ENCODE data around the gene NEDD8.
"Not testable (repeated sequence)": the region's sequence is repeated elsewhere in the genome, so short reads cannot be mapped to it uniquely, and the experiment has no call there.

NEDD8 gene

DNA sequence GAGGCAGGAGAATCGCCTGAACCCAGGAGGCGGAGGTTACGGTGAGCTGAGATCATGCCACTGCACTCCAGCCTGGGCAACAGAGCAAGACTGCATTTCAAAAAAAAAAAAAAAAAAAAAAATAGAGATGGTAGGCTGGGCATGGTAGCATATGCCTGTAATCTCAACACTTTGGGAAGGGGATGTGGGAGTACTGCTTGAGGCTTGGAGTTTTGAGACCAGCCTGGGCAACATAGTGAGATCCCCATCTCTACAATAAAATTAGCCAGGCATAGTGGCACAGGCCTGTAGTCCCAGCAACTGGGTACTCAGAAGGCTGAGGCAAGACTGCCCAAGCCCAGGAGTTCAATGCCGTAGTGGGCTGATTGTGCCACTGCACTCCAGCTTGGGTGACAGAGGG is 9.2 kb downstream of the NEDD8 start:
- not testable (repeated sequence) for DNase-seq (ENCODE audit: low read depth)

DNA sequence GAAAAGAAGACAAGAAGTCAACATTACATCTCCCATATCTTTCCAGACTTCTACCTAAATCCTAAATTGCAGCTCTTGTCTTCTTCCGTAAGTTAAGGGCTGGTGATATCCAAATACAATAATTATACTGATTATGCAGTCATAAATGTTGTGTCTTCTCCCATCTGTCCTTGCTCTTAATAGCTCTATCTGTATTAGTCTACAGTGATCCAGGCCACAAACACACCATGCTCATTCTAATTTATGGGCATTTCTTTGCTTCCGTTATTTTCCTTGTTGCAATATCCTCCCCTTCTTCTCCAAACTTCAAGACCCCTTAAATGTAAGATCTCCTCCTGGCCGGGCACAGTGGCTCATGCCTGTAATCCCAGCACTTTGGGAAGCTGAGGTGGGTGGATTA is 12.6 kb downstream of the NEDD8 start:
- DNase-seq (ENCODE audit: low read depth): no peak

DNA sequence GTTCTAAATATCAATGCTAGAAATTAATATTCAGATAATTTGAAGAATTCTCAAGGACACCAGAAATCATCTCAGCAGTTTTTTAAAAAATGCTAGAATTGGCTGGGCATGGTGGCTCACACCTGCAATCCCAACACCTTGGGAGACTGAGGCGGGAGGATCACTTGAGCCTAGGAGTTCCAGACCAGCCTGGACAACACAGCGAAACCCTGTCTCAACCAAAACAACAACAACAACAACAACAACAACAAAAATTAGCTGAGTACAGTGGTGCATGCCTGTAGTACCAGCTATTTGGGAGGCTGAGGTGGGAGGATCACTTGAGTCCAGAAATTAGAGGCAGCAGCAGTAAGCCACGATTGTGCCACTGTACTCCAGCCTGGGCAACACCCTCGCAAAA is 13.1 kb downstream of the NEDD8 start:
- DNase-seq (ENCODE audit: low read depth): no peak

DNA sequence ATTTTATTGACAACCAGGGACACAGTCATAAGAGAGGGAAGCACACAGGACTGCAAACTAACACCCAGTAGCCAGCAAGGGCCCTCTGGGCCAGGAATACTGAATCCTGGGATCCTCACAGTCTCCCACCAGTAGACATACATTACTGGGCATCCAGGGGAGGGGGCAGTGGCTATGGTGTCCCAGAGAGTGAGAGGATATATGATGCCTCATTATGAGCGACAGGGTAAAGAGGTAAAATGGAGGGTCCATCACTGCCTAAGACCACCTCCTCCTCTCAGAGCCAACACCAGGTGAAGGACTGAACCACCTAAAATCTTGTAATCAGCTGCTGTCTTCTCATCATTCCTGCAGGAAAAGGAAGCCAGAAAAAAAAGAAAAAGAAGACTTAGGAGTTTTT is 15.3 kb downstream of the NEDD8 start:
- DNase-seq (ENCODE audit: low read depth): not testable (repeated sequence)

DNA sequence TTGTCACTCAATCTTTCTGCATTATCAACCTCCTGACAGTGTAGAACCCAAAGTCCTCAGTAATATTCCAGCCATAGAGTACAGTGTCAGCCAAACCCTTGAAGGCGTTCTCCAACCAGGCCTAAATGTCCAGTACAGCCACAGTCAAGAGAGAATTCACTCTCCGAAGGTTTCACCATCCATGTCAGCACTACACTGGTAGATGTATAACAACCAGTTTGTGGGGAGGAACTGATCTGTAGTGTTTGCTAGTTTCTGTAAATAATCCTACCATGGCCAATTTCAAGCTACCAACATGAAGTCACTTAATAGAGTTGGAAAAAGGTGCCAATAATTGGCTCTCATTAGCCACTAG is 15.8 kb downstream of the NEDD8 start:
- DNase-seq (ENCODE audit: low read depth): no peak

DNA sequence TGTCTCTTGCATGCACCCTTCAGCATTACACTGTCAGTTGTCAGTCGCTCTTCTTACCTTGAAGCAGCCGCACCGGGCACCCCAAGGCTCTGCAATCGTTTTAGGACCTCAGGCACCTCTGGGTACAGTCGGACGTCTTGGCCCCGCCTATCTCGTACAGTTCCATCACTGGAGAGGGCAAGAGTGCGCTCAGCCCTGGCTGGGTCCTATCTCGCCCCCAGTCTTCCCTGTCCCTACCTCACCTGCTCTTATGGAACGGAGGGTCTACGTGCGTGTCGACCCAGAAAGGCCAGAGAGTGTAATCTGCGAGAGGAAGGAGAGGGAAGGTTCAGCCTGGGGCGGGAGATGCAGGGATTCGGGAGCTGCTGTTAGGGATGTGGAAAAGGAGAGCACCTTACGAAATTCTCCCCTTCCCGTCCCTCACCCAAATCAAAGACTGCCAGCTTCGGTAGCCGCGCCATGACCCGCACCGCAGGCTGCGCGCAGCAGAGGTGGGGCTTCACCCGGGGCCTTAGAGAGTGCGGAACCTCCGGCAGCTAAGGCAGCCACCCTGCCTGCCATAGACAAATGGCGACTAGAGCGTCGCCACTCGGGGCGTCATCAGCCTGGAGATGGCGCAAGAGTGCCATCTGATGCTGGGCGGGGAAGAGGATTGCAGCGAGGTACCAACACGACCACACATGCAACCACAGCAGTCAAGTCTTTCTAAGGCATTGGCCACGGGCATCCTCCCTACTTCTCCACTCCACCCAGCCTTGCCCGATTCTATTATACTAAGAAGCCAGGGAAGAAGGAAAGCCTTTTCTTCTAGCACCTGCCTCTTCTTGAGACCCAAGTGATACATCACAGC is 16.4 kb downstream of the NEDD8 start, which contains the start of gene MDP1:
Gene MDP1 (minus strand): TSS at position 572 of the 850 bp plus-strand sequence. CDS start 111 bp downstream, at position 461.
- DNase-seq (ENCODE audit: low read depth): peak; percentile 77

DNA sequence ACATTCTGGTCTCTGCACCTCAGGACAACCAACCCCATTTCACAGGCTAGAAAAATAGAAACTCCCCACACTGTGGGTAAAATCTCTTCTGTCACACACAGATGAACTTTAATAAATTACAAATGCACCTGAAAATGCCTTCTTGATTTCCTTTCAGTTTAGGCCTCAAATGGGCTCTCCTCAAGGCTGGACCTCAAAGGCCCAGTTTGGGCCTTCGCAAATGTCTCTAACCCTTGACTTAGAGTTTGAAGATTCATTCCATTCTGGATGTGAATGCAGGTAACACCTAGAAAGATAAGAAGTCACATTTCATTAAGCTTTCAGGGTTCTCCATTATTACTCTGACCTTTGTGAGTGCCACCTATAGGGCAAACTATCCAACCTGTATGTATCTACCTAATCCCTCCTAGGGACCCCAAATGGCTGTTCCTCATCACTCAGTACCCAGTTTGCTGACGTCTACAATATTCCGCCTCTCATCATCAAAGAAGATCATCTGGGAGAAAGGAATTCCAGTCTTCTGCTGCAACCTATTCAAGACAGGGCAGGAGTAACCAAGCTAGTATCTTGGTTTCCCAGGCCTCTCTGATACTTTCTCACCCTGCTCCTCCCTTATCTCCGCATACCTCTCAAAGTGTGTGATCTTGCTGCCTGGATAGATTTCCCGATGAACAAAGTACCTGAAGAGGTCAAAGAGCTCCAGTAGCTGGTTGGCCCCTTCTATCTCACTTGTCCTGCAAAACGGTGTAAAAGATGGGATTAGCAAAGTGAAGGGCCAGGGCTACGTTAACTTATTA is 18.1 kb downstream of the NEDD8 start:
- no peak for DNase-seq (ENCODE audit: low read depth)

DNA sequence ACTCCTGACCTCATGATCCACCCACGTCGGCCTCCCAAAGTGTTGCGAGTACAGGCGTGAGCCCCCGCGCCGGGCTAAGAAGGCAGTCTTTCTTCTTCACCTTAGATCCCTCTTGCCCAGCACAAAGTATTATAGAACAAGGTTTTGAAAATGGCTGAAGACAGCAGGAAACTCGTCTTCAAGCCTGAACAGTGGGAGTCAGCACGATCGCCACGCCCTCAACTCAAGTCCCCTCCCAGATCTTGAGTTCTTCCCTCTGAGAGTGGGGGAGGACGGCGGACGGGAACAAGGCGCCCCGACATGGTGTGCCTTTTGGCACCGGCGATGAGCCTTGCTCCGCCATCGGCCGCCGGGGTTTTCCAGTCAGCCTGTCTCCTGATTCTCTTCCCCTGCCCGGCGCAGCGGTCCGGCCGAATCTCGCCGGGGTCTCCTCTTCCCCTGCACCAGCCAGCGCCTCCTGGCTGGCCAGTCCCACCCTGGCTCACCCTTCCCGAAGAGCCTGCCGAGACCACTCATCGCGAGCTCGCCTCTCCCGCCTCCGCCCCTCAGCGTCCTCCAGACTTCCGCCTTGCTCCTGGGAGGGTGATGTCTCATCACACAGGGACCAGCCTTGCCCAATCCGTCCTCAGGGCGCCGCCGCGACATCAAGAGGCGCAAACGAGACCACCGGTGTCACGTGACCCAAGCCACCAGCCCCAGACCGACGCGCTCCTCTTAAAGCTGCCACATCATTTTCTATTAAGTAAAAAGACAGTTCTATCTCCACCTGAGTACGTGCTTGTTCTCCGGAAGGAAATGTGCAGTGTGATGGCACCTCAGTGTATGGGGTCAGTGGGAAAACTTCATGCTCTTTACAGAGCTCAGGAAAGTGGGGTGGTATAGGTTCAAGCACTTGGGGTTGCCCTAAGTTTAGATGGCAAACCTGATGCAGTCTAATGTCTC is 19.0 kb downstream of the NEDD8 start, which contains the start of gene CHMP4A:
Gene CHMP4A (minus strand): TSS at position 565 of the 942 bp plus-strand sequence. CDS start 49 bp downstream, at position 516.
- peak; percentile 97 for DNase-seq (ENCODE audit: low read depth)

DNA sequence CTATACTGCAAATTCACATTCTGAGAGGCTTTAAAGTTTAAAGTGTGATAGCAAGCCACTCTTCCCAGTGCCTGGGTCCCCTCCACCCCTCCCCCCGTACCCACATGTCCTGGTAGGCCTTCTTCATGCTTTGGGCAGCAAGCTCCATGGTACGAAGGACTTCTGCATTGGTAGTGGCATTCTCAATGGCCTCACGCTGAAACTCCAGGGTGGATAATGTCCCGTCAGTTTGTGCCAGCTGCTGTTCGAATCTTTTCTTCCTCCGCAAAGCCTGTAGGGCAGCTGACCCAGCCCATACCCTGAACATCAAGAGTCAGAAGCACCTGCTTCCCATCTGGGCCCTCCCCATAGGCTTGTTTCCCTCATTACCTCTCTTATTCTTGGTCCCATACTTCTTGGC is 20.9 kb downstream of the NEDD8 start:
- DNase-seq (ENCODE audit: low read depth): no peak

DNA sequence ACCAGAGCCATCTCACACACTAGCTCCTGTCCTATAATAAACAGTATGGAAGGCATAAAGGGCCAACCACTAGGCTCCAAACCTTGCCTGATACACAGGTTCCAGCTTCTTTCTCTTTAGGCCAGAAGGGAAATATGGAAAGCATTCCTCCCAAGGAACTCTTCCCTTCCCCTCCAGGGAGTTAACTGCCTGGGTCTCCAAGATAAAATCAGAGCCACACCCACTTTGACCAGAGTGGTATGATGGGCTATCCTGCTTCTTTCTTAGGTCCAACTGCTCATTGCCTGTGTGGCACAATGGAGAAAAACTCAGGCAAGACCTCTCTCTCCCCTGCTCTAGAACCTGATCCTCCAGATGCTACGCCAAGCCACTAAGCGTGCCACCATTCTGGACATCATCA is 24.5 kb downstream of the NEDD8 start:
- DNase-seq (ENCODE audit: low read depth): no peak

DNA sequence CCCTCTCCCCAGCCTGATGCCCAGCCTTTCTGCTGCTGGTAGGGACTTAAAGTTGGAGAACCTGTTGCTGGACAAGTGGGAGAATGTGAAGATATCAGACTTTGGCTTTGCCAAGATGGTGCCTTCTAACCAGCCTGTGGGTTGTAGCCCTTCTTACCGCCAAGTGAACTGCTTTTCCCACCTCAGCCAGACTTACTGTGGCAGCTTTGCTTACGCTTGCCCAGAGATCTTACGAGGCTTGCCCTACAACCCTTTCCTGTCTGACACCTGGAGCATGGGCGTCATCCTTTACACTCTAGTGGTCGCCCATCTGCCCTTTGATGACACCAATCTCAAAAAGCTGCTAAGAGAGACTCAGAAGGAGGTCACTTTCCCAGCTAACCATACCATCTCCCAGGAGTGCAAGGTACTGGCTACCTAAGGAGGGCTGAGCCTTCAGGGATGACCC is 25.0 kb downstream of the NEDD8 start:
- DNase-seq (ENCODE audit: low read depth): no peak

DNA sequence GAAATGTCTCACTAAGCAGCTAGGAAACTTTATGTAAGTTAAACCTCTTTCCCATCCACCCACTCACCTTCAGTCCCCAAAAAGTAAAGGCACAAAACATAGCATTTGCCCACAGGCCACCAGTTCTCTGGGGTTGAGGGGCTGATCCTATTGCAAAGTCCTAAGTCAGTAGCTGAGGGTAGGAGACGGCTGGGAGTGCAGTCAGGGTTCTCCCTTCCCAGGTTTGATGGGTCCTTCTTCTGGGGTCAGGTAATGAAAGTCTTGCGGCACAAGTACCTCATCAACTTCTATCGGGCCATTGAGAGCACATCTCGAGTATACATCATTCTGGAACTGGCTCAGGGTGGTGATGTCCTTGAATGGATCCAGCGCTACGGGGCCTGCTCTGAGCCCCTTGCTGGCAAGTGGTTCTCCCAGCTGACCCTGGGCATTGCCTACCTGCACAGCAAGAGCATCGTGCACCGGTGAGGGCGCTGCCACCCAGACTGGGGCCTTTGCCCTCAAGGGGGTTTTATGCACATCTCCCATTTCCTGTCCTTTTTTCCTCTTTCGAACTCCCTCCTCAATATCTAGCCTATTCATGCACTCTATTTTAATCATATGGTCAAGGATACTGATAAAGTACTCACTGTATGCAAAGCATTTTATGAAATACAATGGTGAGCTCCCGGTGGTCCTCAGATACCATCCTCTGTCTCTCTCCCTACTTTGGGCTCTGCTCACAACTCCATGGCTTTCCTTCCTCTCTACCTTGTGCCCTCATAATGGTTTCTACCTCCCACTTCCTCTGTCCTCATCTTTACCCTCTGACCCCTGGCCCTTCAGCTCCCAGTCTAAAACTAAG is 25.7 kb downstream of the NEDD8 start:
- no peak for DNase-seq (ENCODE audit: low read depth)

DNA sequence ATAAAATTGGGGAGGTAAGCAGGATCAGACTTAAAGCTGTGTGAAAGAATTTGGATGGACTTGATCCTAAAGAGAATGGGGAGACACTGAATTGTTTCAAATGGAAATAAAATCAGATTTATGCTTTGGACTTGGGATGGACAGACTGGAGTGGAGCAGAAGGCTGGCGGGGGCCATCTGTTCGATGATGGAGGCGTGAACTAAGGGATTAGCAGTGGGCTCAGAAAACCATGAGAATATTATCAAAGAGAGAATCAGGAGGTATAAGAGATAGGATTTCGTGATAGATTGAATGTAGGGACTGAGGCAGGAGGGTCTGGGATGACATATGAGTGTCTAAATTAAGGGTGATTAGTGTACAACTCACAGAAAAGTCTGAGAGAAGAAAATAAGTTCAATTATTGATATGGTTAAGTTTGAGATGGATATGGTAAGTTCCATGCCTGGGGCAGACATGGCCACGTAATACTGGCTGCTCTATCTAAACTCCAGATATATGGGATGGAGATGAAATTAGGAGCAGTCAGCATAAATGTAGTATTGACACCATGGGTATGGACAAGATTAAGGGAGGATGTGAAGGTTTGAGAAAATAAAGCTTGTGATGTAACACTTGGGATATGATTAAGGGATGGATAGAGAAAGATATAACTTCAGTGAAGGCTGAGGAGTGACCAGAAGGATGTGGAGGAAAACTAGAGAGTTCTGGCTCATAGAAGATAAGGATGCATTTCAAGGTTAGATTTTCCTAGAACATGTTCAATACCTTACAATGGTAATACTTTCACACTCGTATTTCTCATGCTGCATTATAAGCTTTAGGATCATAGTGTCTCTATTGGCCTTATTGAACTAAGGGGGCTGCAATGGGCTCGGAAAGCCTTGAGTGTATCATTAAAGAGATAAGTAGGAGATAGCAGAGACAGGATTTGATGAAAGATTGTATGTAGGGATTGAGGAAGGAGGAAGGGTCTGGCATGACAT is 27.7 kb downstream of the NEDD8 start:
- no peak for DNase-seq (ENCODE audit: low read depth)

DNA sequence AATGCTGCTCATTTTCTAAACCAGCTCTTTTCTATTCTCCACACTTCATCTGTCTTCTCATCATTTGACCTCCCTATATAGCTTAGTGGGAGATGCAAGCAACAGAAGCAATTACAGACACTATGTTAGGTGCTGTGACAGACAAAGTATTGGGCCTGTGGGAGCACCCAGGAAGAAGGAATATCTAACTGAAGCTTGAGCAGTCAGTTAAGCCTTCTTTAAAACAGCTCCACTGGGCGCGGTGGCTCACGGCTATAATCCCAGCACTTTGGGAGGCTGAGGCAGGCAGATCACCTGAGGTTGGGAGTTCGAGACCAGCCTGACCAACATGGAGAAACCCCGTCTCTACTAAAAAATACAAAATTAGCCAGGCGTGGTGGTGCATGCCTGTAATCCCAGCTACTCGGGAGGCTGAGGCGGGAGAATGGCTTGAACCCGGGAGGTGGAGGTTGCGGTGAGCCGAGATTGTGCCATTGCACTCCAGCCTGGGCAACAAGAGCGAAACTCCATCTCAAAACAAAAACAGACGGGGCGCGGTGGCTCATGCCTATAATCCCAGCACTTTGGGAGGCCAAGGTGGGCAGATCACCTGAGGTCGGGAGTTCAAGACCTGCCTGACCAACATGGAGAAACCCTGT is 28.8 kb downstream of the NEDD8 start:
- not testable (repeated sequence) for DNase-seq (ENCODE audit: low read depth)

DNA sequence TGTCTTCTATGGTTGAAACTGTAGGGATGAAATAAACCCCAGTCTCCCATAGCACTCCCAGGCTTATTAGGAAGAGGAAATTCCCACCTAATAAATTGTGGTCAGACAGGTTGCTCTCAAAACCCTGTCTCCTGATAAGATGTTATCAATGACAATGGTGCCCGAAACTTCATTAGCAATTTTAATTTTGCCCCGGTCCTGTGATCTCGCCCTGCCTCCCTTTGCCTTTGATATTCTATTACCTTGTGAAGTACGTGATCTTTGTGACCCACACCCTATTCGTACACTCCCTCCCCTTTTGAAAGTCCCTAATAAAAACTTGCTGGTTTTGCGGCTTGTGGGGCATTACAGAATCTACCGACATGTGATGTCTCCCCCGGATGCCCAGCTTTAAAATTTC is 29.6 kb downstream of the NEDD8 start:
- DNase-seq (ENCODE audit: low read depth): not testable (repeated sequence)

DNA sequence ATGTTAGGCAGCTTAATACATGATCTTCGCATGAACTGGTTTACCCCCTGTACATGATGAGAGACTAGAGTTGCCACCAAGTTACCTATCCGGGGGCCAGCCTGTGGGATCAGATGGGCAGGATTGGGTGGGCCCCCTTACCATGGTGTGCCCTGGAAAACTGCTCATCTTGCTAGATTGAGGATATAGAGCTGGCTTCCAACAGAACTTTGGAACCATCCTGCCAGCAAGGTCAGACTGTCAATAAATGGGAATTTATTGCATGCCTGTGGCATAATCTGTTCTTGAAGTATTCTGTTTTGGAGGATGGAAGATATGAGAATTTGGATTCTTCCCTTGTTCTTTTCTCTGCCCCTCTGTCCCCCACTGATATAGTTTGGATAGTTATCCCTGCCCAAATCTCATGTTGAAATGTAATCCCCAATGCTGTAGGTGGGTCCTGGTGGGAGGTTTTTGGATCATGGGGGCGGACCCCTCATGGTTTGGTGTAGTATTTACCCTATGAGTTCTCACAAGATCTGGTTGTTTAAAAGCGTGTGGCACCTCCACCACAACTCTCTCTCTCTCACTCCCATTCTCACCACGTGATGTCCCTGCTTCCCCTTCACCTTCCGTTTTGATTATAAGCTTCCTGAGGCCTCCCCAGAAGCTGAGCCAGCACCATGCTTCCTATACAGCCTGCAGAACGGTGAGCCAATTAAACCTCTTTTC is 33.2 kb downstream of the NEDD8 start:
- no peak for DNase-seq (ENCODE audit: low read depth)

DNA sequence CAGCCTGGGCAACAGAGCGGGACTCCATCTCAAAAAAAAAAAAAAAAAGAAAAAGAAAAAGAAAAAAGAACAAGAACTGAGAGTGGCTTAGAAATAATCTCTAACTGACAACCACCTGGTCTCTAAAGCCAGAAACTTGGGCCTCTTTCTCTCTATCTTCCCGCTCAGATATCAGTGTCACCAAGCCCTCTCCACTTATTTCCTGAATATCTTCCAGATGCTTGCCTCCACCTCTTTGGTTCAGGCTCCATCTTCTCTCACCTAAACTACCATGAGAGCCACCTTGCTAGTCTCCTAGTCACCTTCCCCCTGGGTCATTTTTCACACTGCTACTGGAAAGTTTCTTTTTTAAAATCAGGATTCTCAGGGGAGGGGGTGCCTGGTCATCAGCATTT is 35.1 kb downstream of the NEDD8 start:
- DNase-seq (ENCODE audit: low read depth): no peak

Data from stromal cell of bone marrow (primary cell).